Naive thymus-derived CD8-positive, alpha-beta T cell (primary cell): ENCODE data around the gene HMGCR. TPM values are rescaled to one million over a fixed set of nuclear protein-coding genes. Genes with fewer than 3 reads are reported as not detected.
"Not testable (repeated sequence)": the region's sequence is repeated elsewhere in the genome, so short reads cannot be mapped to it uniquely, and the experiment has no call there.

Experiments
- ATAC-seq, 2 donors: fragments of 150-1000 bp; cut with Tn5 transposase in 1 of 2; sonication (Bioruptor Pico), chemical (Tn5 transposase) in 1 of 2; 1 replicate in 1 of 2; 2 replicates in 1 of 2; pipeline ENCODE4 v1.10.0; 2021; ENCODE audit warnings: mild to moderate bottlenecking in 2 of 2, moderate library complexity in 2 of 2
- POLR2A ChIA-PET: fragments of 350-600 bp; sonication (Branson Sonifier 250); formaldehyde crosslinking; loops from one replicate; lab custom pipeline; 2021; ENCODE audit warnings: antibody characterized with exemption; lab: Charles Lee
- DNase-seq, 10 donors: peaks; one replicate each; pipeline versions ENCODE4 v3.0.0 to v3.0.0-alpha.2; 2020 to 2022
- H3K27ac Mint-ChIP-seq, 10 donors: one replicate each; pipeline ENCODE4 v1.8.0; 2020 to 2022; ENCODE audit warnings: mild to moderate bottlenecking in 10 of 10, mixed read lengths in 10 of 10, moderate library complexity in 4 of 10, inconsistent platforms in 1 of 10
- H3K27me3 Mint-ChIP-seq, 5 donors: one replicate each; pipeline ENCODE4 v1.8.0; 2021 to 2022; ENCODE audit warnings: mixed read lengths in 5 of 5
- H3K36me3 Mint-ChIP-seq, 3 donors: one replicate each; pipeline ENCODE4 v1.8.0; 2020 to 2022; ENCODE audit warnings: mixed read lengths in 3 of 3, mild to moderate bottlenecking in 2 of 3, inconsistent platforms in 1 of 3
- H3K4me1 Mint-ChIP-seq, 4 donors: one replicate each; pipeline ENCODE4 v1.8.0; 2021 to 2022; ENCODE audit warnings: mixed read lengths in 4 of 4
- H3K4me3 Mint-ChIP-seq, 10 donors: one replicate each; pipeline ENCODE4 v1.8.0; 2020 to 2022; ENCODE audit warnings: mild to moderate bottlenecking in 10 of 10, mixed read lengths in 10 of 10, moderate library complexity in 6 of 10, inconsistent platforms in 1 of 10
- H3K9me3 Mint-ChIP-seq, 9 donors: one replicate each; pipeline ENCODE4 v1.8.0; 2020 to 2022; ENCODE audit warnings: mixed read lengths in 9 of 9, mild to moderate bottlenecking in 3 of 9, inconsistent platforms in 1 of 9, moderate library complexity in 1 of 9
- polyA plus RNA-seq, 3 donors: library from polyadenylated mRNA; unstranded; fragments of 300-500 nt; fragmentation: Illumina TruSeq; gene quantifications; one replicate each; pipeline ENCODE4 v1.2.3, GENCODE V29; 2021
- total RNA-seq, 8 experiments: library from RNA in 2 of 8; stranded (reverse) in 2 of 8; gene quantifications; one replicate each; pipeline ENCODE4 v1.2.3 and lab custom pipeline; 2021 to 2026

HMGCR gene
- total and polyA plus RNA-seq, 5 experiments from 2014 or later: 8.2 to 41.8 (median 11.0) TPM

DNA sequence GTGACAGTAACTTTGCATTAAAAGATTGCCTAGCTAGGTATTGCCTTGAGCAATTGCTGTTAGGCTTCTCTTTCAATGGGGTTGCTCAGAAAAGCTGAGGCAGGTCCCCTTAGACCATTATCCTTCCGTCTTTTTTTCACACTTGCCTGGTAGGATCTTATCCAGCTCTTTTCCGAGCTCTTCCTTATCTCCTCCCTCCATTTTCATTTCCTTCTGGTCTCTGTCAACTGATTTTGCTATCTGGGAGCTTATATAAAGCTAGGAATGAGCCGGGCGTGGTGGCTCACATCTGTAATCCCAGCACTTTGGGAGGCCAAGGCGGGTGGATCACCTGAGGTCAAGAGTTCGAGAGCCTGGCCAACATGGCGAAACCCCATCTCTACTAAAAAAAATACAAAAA lies 6.6 kb upstream of the HMGCR start:
- Mint-ChIP-seq H3K27ac (no peak overlapping the region), H3K36me3 (no peaks in the 10 kb centered on the region), H3K27me3 (peaks cover 0 to 2% (median 0%) of the 10 kb centered on the region in 5 donors), H3K4me1 (no peaks in the 10 kb centered on the region), H3K9me3 (no peaks in the 10 kb centered on the region), H3K4me3 (no peak overlapping the region)
- POLR2A ChIA-PET: no interaction called here
- DNase-seq (no peak), ATAC-seq (no peak)

GRCh38 chr5:75331095-75332090 lies 5.6 kb upstream of the HMGCR start:
- no peak overlapping the region for H3K27ac Mint-ChIP-seq
- DNase-seq: no peak
- H3K4me1 Mint-ChIP-seq: no peaks in the 10 kb centered on the region
- no peak for ATAC-seq
- H3K9me3 Mint-ChIP-seq: no peaks in the 10 kb centered on the region
- H3K36me3 Mint-ChIP-seq: no peaks in the 10 kb centered on the region
- POLR2A ChIA-PET: no interaction called here
- no peak overlapping the region for H3K4me3 Mint-ChIP-seq
- peaks cover 0 to 2% (median 0%) of the 10 kb centered on the region in 5 donors for H3K27me3 Mint-ChIP-seq

DNA sequence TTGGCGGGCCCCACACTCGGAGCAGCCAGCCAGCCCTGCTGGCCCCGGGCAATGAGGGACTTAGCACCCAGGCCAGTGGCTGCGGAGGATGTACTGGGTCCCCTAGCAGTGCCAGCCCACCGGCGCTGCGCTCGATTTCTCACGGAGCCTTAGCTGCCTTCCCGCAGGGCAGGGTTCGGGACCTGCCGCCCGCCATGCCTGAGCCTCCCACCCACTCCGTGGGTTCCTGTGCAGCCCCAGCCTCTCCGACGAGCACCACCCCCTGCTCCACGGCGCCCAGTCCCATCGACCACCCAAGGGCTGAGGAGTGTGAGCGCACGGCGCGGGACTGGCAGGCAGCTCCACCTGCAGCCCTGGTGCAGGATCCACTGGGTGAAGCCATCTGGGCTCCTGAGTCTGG lies 3.3 kb upstream of the HMGCR start:
- H3K9me3 Mint-ChIP-seq, H3K4me3 Mint-ChIP-seq, DNase-seq, H3K27ac Mint-ChIP-seq, H3K27me3 Mint-ChIP-seq, ATAC-seq, H3K36me3 Mint-ChIP-seq: not testable (repeated sequence)
- POLR2A ChIA-PET: interaction anchor here (0.7 kb wide), 1 partner anchor 284 kb away, joined by 4 read pairs; no protein-coding TSS in a partner anchor
- H3K4me1 Mint-ChIP-seq: peaks cover 10 to 13% (median 13%) of the 10 kb centered on the region in 4 donors

DNA sequence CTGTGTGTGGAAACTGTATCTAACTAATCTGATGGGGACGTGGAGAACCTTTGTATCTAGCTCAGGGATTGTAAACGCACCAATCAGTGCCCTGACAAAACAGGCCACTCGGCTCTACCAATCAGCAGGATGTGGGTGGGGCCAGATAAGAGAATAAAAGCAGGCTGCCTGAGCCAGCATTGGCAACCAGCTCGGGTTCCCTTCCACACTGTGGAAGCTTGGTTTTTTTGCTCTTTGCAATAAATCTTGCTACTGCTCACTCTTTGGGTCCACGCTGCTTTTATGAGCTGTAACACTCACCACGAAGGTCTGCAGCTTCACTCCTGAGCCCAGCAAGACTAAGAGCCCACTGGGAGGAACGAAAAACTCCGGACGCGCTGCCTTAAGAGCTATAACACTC lies 2.6 kb upstream of the HMGCR start:
- POLR2A ChIA-PET, H3K9me3 Mint-ChIP-seq, H3K27ac Mint-ChIP-seq, H3K27me3 Mint-ChIP-seq, H3K36me3 Mint-ChIP-seq, H3K4me3 Mint-ChIP-seq, ATAC-seq, DNase-seq: not testable (repeated sequence)
- peaks cover 12 to 16% (median 16%) of the 10 kb centered on the region in 4 donors for H3K4me1 Mint-ChIP-seq

GRCh38 chr5:75335486-75335885 lies 1.5 kb upstream of the HMGCR start:
- Mint-ChIP-seq H3K4me1 (peaks cover 14 to 26% (median 20%) of the 10 kb centered on the region in 4 donors), H3K27ac (no peak overlapping the region), H3K9me3 (no peaks in the 10 kb centered on the region), H3K4me3 (peak overlapping the region in 1 of 10 donors; percentile 30), H3K27me3 (peaks cover 0 to 2% (median 0%) of the 10 kb centered on the region in 5 donors), H3K36me3 (no peaks in the 10 kb centered on the region)
- POLR2A ChIA-PET: no interaction called here
- ATAC-seq (no peak), DNase-seq (peak in 1 of 10 donors; percentile 3)

GRCh38 chr5:75335952-75336614 lies 937 bp upstream of the HMGCR start:
- Mint-ChIP-seq H3K27ac (no peak overlapping the region), H3K27me3 (peaks cover 0 to 2% (median 0%) of the 10 kb centered on the region in 5 donors), H3K4me1 (peaks cover 16 to 31% (median 25%) of the 10 kb centered on the region in 4 donors), H3K9me3 (no peaks in the 10 kb centered on the region), H3K36me3 (no peaks in the 10 kb centered on the region), H3K4me3 (no peak overlapping the region)
- ATAC-seq (peak; percentile 6 to 9), DNase-seq (peak in 2 of 10 donors; percentile 9 to 19)
- POLR2A ChIA-PET: interaction anchor here (0.9 to 1.9 kb wide), 5 partner anchors 99 to 569 kb away, joined by 4 to 35 read pairs (median 8); partner anchors contain the start of genes ANKRD31, GCNT4, GFM2 and NSA2

- H3K27me3 Mint-ChIP-seq: no peaks in the 10 kb centered on the region
- H3K36me3 Mint-ChIP-seq: peaks cover 0 to 1% (median 1%) of the 10 kb centered on the region in 3 donors
- no peak overlapping the region for H3K4me3 Mint-ChIP-seq
- peak in 9 of 10 donors; percentile 4 to 62 (median 26) for DNase-seq
- POLR2A ChIA-PET: interaction anchor here (0.8 to 1.9 kb wide), 8 partner anchors 16 to 571 kb away, joined by 3 to 35 read pairs (median 6); partner anchors contain the start of genes ANKRD31, GCNT4, GFM2 and NSA2
- ATAC-seq: no peak
- peak overlapping the region in 3 of 10 donors; percentile 74 to 94 (median 91) for H3K27ac Mint-ChIP-seq
- peaks cover 16 to 42% (median 33%) of the 10 kb centered on the region in 4 donors for H3K4me1 Mint-ChIP-seq
- no peaks in the 10 kb centered on the region for H3K9me3 Mint-ChIP-seq
Observed at GRCh38 chr5:75337366-75338021, 474 bp downstream of the HMGCR start.

DNA sequence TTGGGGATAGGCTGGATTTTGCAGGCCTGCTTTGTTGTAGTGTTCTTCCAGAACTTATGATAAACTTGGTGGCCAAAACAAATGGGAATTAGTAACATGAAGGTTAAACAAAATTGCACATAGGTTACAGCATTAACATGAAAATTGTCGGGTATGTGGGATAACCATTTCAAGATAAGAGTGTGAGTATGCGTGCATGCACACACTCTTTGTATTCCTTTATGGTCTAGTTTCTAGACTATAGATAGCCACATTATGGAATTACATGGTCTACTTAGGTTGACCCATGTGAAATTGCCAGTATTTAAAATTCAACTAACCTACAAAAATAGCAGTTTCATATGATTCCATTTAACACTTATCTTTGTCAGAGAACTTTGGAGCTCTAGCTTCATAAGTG lies 1.4 kb downstream of the HMGCR start:
- DNase-seq (no peak), ATAC-seq (no peak)
- Mint-ChIP-seq H3K4me1 (peaks cover 16 to 42% (median 34%) of the 10 kb centered on the region in 4 donors), H3K4me3 (no peak overlapping the region), H3K9me3 (no peaks in the 10 kb centered on the region), H3K36me3 (peaks cover 0 to 9% (median 2%) of the 10 kb centered on the region in 3 donors), H3K27me3 (no peaks in the 10 kb centered on the region), H3K27ac (peak overlapping the region in 1 of 10 donors; percentile 91)
- POLR2A ChIA-PET: no interaction called here

DNA sequence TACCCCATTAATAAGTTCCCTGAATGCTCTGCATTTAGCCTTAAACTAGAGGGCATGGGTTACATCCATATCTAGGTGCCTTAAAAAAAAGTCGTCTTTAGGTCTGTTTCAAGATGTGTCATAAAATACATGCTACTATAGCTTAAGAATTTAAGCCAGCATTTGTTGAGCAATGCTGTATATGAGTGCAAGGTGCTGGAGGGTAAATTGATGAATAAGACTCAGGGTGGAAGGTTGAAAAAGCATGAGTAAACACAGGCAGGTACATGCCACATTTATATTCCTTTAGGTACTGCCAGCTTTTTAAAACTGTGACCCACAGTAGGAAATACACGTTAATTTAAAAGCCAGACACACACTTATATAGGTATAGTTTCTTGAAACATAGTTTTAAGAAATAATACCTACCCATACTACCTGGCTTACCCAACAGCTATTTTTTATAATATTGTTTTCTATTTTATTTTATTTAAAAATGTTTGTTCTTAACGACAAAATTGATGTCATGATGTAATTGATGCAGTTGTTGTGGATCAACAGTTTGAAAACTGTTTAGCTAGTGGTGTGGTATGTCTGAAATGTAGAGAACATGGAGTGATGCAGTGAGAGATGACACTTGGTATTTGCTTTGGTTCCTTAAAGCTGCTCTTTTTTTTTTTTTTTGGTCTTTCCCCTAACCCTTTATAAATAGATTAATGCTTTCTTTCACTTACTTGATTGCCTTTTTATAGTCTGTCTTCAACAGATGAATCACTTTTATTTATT lies 3.9 kb downstream of the HMGCR start:
- H3K27ac Mint-ChIP-seq: peak overlapping the region in 2 of 10 donors; percentile 21 to 27
- peaks cover 0 to 28% (median 7%) of the 10 kb centered on the region in 3 donors for H3K36me3 Mint-ChIP-seq
- H3K4me3 Mint-ChIP-seq: peak overlapping the region in 1 of 10 donors; percentile 4
- no peaks in the 10 kb centered on the region for H3K27me3 Mint-ChIP-seq
- H3K9me3 Mint-ChIP-seq: no peaks in the 10 kb centered on the region
- ATAC-seq: no peak
- POLR2A ChIA-PET: no interaction called here
- H3K4me1 Mint-ChIP-seq: peaks cover 16 to 42% (median 34%) of the 10 kb centered on the region in 4 donors
- DNase-seq: no peak

DNA sequence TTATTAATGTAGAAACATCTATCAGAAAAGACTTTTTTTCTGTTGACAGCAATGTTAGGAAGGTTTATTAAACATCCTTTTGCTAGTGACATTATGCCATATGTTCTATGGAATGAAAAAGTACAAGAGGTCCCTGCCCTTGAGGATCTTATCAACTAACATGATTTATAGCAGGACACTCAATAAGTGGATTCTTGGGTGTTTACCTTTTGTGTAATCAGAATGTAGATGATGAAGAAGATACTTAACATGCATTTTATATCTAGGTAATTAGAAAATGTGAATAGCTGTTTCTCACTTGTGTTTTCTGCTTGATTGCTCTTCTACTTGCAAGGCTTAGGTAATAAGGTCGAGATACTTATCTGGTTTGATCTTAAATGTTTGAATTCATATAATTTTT lies 4.9 kb downstream of the HMGCR start:
- H3K27ac Mint-ChIP-seq: no peak overlapping the region
- POLR2A ChIA-PET: no interaction called here
- H3K9me3 Mint-ChIP-seq: no peaks in the 10 kb centered on the region
- no peak overlapping the region for H3K4me3 Mint-ChIP-seq
- H3K27me3 Mint-ChIP-seq: no peaks in the 10 kb centered on the region
- DNase-seq (no peak), ATAC-seq (no peak)
- peaks cover 16 to 42% (median 34%) of the 10 kb centered on the region in 4 donors for H3K4me1 Mint-ChIP-seq
- H3K36me3 Mint-ChIP-seq: peaks cover 0 to 36% (median 11%) of the 10 kb centered on the region in 3 donors

DNA sequence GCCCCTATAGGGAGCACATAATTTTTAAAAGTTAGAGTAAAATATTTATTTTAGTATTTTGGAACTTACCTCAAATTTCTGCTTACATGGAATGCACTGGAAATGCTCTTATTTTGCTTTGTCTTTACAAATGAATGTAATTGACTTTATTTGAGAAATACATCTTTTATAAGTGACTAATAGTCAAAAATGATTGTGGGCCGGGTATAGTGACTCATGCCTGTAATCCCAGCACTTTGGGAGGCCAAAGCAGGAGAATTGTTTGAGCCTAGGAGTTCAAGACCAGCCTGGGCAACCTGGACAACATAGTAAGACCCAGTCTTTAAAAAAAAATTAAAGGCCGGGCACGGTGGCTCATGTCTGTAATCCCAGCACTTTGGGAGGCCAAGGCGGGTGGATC lies 5.8 kb downstream of the HMGCR start:
- Mint-ChIP-seq H3K36me3 (peaks cover 4 to 45% (median 11%) of the 10 kb centered on the region in 3 donors), H3K9me3 (no peaks in the 10 kb centered on the region), H3K27ac (peak overlapping the region in 2 of 10 donors; percentile 27 to 73), H3K4me3 (no peak overlapping the region), H3K4me1 (peaks cover 12 to 38% (median 30%) of the 10 kb centered on the region in 4 donors), H3K27me3 (no peaks in the 10 kb centered on the region)
- POLR2A ChIA-PET: no interaction called here
- no peak for ATAC-seq
- no peak for DNase-seq
